ENCODE measurements around the gene UQCRQ.
"Not testable (repeated sequence)": the region's sequence is repeated elsewhere in the genome, so short reads cannot be mapped to it uniquely, and the experiment has no call there.

Gene UQCRQ

GRCh38 chr5:132834057-132834456, 32.4 kb upstream of the UQCRQ start:
- DNase-seq (ENCODE audit: low read depth): no peak

GRCh38 chr5:132836852-132837251, 29.6 kb upstream of the UQCRQ start:
- no peak for DNase-seq (ENCODE audit: low read depth)

- no peak for DNase-seq (ENCODE audit: low read depth)
Measured at GRCh38 chr5:132837868-132838267, 28.6 kb upstream of the UQCRQ start.

- DNase-seq (ENCODE audit: low read depth): no peak
Measured at GRCh38 chr5:132838516-132839282, 27.7 kb upstream of the UQCRQ start.

- no peak for DNase-seq (ENCODE audit: low read depth)
Measured at GRCh38 chr5:132839426-132840301, 26.8 kb upstream of the UQCRQ start.

GRCh38 chr5:132840313-132840712, 26.1 kb upstream of the UQCRQ start:
- no peak for DNase-seq (ENCODE audit: low read depth)

- DNase-seq (ENCODE audit: low read depth): no peak
Measured at GRCh38 chr5:132840896-132841295, 25.5 kb upstream of the UQCRQ start.

- no peak for DNase-seq (ENCODE audit: low read depth)
Measured at GRCh38 chr5:132841305-132841704, 25.1 kb upstream of the UQCRQ start.

- DNase-seq (ENCODE audit: low read depth): no peak
Measured at GRCh38 chr5:132848270-132848669, 18.2 kb upstream of the UQCRQ start.

GRCh38 chr5:132849347-132849746, 17.1 kb upstream of the UQCRQ start:
- no peak for DNase-seq (ENCODE audit: low read depth)

- no peak for DNase-seq (ENCODE audit: low read depth)
Measured at GRCh38 chr5:132850066-132850465, 16.4 kb upstream of the UQCRQ start.

GRCh38 chr5:132853323-132853722, 13.1 kb upstream of the UQCRQ start:
- no peak for DNase-seq (ENCODE audit: low read depth)

GRCh38 chr5:132853790-132854189, 12.7 kb upstream of the UQCRQ start:
- DNase-seq (ENCODE audit: low read depth): no peak

GRCh38 chr5:132854301-132854700, 12.1 kb upstream of the UQCRQ start:
- DNase-seq (ENCODE audit: low read depth): no peak

- DNase-seq (ENCODE audit: low read depth): not testable (repeated sequence)
Measured at GRCh38 chr5:132854992-132855391, 11.4 kb upstream of the UQCRQ start.

- no peak for DNase-seq (ENCODE audit: low read depth)
Measured at GRCh38 chr5:132856011-132856410, 10.4 kb upstream of the UQCRQ start.

- DNase-seq (ENCODE audit: low read depth): no peak
Measured at GRCh38 chr5:132859889-132860437, 6.5 kb upstream of the UQCRQ start.

- no peak for DNase-seq (ENCODE audit: low read depth)
Measured at GRCh38 chr5:132860742-132861141, 5.7 kb upstream of the UQCRQ start.

GRCh38 chr5:132865668-132866341, 637 bp upstream of the UQCRQ start:
- no peak for DNase-seq (ENCODE audit: low read depth)

GRCh38 chr5:132867046-132867451, 607 bp downstream of the UQCRQ start:
- no peak for DNase-seq (ENCODE audit: low read depth)

GRCh38 chr5:132868754-132869153, 2.3 kb downstream of the UQCRQ start:
- DNase-seq (ENCODE audit: low read depth): no peak

GRCh38 chr5:132870801-132871200, 4.4 kb downstream of the UQCRQ start:
- DNase-seq (ENCODE audit: low read depth): no peak
